Nephron (organoid): ENCODE results near the gene FNIP2.
"Not testable (repeated sequence)": the region's sequence is repeated elsewhere in the genome, so short reads cannot be mapped to it uniquely, and the experiment has no call there.

Experiments used
- H3K27ac Mint-ChIP-seq, 3 experiments: 2 replicates each; pipeline ENCODE4 v1.8.0; 2020; ENCODE audit warnings: mixed read lengths in 3 of 3, mild to moderate bottlenecking in 2 of 3, moderate library complexity in 1 of 3
- H3K27me3 Mint-ChIP-seq: 2 replicates; pipeline ENCODE4 v1.8.0; 2021; ENCODE audit warnings: low read depth, mild to moderate bottlenecking, moderate library complexity, mixed read lengths
- H3K36me3 Mint-ChIP-seq: 2 replicates; pipeline ENCODE4 v1.8.0; 2020; ENCODE audit warnings: low read depth, mixed read lengths
- H3K4me1 Mint-ChIP-seq: 2 replicates; pipeline ENCODE4 v1.8.0; 2020; ENCODE audit warnings: mixed read lengths
- H3K4me3 Mint-ChIP-seq, 3 experiments: 2 replicates each; pipeline ENCODE4 v1.8.0; 2020; ENCODE audit warnings: mild to moderate bottlenecking in 3 of 3, mixed read lengths in 3 of 3, moderate library complexity in 2 of 3
- H3K9me3 Mint-ChIP-seq: 2 replicates; pipeline ENCODE4 v1.8.0; 2020; ENCODE audit warnings: mixed read lengths
- CTCF ChIP-seq, 3 experiments: fragments of 200-600 bp; sonication (generic); IDR thresholded peaks; one replicate each; pipeline ENCODE4 v1.5.0; 2021; ENCODE audit warnings: antibody characterized with exemption in 3 of 3; ENCODE audit not compliant: unreplicated experiment in 3 of 3

The FNIP2 gene

DNA sequence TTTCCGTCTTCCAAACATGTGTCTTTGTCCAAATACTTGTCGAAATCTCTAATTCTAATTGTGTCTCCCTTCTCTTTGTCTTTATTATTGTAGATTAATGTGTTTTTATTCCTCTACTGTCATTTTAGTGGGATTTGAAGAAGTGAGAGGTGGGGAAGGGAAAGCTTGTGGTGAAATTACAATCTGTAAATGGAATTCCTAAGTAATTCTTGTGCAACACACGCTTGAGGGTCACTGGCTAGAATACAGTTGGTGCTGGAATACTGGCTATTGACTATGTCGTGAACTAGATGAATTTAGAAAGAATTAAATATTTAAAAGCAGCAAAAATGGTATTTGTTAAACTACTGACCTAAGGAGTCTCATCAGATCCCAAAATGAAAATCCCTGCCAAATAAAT is 10.7 kb upstream of the FNIP2 start:
- H3K4me3 Mint-ChIP-seq: no peak overlapping the region
- no peaks in the 10 kb centered on the region for H3K4me1 Mint-ChIP-seq
- no peak overlapping the region for H3K27ac Mint-ChIP-seq
- no peak for TF ChIP-seq CTCF (IDR thresholded peaks at IDR 0.05; ENCODE audit: unreplicated experiment in 3 of 3)
- H3K27me3 Mint-ChIP-seq: no peaks in the 10 kb centered on the region
- H3K9me3 Mint-ChIP-seq: peaks cover 23% of the 10 kb centered on the region
- H3K36me3 Mint-ChIP-seq: peaks cover 5% of the 10 kb centered on the region

DNA sequence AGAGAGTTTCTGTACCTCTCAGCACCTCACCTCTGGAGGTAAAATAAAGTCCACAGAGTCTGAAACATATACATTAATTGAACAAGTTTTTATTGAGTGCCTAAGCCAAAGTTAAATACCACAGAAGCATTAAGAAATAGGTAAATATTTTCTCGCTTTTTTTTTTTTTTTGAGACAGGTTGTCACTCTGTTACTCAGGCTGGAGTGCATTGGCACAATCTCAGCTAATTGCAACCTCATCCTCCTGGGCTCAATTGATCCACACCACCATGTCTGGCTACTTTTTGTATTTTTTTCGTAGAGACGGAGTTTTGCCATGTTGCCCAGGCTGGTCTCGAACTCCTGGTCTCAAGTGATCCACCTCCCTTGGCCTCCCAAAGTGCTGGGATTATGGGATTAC is 10.1 kb upstream of the FNIP2 start:
- Mint-ChIP-seq H3K27me3 (no peaks in the 10 kb centered on the region), H3K36me3 (peaks cover 5% of the 10 kb centered on the region), H3K4me1 (no peaks in the 10 kb centered on the region), H3K9me3 (peaks cover 23% of the 10 kb centered on the region), H3K27ac (no peak overlapping the region), H3K4me3 (no peak overlapping the region)
- no peak for TF ChIP-seq CTCF (IDR thresholded peaks at IDR 0.05; ENCODE audit: unreplicated experiment in 3 of 3)

DNA sequence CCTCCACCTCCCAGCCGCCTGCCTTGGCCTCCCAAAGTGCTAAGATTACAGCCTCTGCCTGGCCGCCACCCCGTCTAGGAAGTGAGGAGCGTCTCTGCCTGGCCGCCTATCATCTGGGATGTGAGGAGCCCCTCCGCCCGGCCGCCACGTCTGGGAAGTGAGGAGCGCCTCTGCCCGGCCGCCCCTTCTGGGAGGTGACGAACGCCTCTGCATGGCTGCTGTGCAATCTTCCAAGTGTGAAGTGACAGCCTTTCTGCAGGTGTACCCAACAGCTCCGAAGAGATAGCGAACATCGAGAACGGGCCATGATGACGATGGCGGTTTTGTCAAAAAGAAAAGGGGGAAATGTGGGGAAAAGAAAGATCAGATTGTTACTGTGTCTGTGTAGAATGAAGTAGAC is 9.3 kb upstream of the FNIP2 start:
- not testable (repeated sequence) for H3K4me3 Mint-ChIP-seq, H3K36me3 Mint-ChIP-seq, H3K27me3 Mint-ChIP-seq, H3K27ac Mint-ChIP-seq, H3K4me1 Mint-ChIP-seq
- H3K9me3 Mint-ChIP-seq: peaks cover 23% of the 10 kb centered on the region

GRCh38 chr4:158760866-158761265 is 8.0 kb upstream of the FNIP2 start:
- H3K27ac Mint-ChIP-seq: no peak overlapping the region
- peaks cover 22% of the 10 kb centered on the region for H3K9me3 Mint-ChIP-seq
- H3K36me3 Mint-ChIP-seq: peaks cover 5% of the 10 kb centered on the region
- no peaks in the 10 kb centered on the region for H3K27me3 Mint-ChIP-seq
- no peak overlapping the region for H3K4me3 Mint-ChIP-seq
- no peaks in the 10 kb centered on the region for H3K4me1 Mint-ChIP-seq
- no peak for TF ChIP-seq CTCF (IDR thresholded peaks at IDR 0.05; ENCODE audit: unreplicated experiment in 3 of 3)

DNA sequence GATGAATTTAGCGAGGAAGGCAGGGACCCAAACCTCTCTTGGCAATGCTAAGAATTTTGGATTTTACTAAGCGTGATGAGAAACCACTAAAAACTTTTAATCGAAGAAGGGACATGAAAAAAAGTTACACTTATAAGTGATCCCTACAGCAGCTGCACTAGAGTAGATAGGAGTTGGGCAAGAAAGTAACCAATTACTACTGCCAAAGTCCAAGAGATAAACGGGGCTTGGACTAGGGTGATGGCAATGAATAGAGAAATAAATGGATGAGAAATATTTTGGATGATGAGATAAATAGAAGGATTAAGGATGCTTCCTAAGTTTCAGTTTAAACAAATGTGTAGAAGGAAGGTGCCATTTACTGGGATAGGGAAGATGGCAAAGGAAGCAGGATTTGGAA is 6.3 kb upstream of the FNIP2 start:
- peaks cover 10% of the 10 kb centered on the region for H3K9me3 Mint-ChIP-seq

DNA sequence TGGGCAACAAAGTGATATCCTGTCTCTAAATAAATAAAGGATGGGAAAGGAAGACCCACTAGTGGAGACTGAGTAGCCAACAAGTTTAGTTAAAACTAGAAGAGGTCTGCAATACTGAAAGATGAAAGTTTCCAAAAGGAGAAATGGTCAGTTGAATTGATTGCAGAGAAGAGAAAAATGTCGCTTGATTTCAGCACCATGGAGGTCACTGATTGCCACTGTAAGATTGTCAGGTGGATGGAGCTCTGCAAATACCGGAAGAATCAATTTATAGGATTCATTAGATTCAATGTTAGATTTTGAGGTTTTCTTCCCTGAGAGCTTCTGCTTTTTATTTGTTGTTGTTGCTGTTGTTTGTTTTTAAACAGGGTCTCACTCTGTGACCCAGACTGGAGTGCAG is 5.4 kb upstream of the FNIP2 start:
- Mint-ChIP-seq H3K4me3 (no peak overlapping the region), H3K27ac (no peak overlapping the region), H3K4me1 (peaks cover 18% of the 10 kb centered on the region), H3K9me3 (peaks cover 4% of the 10 kb centered on the region), H3K36me3 (no peaks in the 10 kb centered on the region), H3K27me3 (no peaks in the 10 kb centered on the region)
- TF ChIP-seq CTCF (IDR thresholded peaks at IDR 0.05; ENCODE audit: unreplicated experiment in 3 of 3): no peak

More for the DNA sequence above, 6.3 kb upstream of the FNIP2 start:
- Mint-ChIP-seq H3K4me3 (no peak overlapping the region), H3K4me1 (peaks cover 10% of the 10 kb centered on the region), H3K27ac (no peak overlapping the region), H3K27me3 (no peaks in the 10 kb centered on the region), H3K36me3 (peaks cover 5% of the 10 kb centered on the region)
- no peak for TF ChIP-seq CTCF (IDR thresholded peaks at IDR 0.05; ENCODE audit: unreplicated experiment in 3 of 3)
